ENCODE data around the gene TBC1D16. TPM values are rescaled to one million over a fixed set of nuclear protein-coding genes. Genes with fewer than 3 reads are reported as not detected.

Gene TBC1D16
- total RNA-seq, 2 experiments from 2014 or later: 5.4 TPM

DNA sequence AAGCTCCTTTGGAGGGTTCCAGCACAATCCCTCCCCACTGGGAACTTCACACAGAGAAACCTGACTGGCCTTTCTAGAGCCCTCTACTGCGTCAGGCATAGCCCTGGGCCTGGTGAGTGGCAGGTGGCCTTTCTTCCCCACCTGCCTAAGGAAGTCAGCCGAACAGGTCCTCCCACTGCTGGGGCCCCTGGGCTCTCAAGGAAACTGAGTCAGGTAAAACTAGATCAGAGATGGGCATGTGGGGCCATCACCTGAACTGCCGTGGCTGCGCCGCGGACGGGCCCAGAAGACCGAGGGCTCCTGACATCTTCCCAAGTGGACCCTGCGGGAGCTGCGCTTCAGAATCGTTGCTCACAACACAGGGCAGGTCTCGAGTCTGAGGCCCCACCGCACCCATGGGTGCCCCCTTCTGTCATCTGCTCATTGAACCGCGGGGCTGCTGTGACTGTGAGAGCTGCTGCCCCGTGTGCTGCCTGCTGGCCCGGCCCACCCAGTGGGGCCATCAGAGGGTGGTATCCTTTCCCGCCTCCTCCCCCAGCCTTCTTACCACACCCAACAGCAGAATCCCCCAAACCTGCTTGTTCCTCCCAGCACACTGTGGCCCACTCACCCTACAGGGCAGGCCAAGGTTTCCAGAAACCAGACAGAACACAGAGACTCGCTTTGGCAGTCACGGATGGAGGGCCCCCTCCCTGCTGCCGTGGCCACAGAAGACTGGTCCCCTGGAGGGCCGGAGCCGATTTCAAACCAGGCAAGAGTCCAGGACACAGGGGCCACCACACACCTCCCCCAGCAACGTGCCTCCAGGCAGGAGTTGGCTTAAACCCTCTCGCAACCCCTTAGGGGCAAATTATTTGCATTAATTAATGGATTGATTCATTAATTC is 81.1 kb downstream of the TBC1D16 start:
- H3K4me1 Mint-ChIP-seq (ENCODE audit: low read depth): no peaks in the 10 kb centered on the region
- no peak overlapping the region for H3K4me3 Mint-ChIP-seq
- peaks cover 3% of the 10 kb centered on the region for H3K27me3 Mint-ChIP-seq
- ChIA-PET POLR2A (no interaction called here), CTCF (no interaction called here)
- no peak for DNase-seq
- no peaks in the 10 kb centered on the region for H3K36me3 Mint-ChIP-seq
- no peaks in the 10 kb centered on the region for H3K9me3 Mint-ChIP-seq
- no peak overlapping the region for H3K27ac Mint-ChIP-seq
- intact Hi-C loops (cut with micrococcal nuclease): no loop called here

DNA sequence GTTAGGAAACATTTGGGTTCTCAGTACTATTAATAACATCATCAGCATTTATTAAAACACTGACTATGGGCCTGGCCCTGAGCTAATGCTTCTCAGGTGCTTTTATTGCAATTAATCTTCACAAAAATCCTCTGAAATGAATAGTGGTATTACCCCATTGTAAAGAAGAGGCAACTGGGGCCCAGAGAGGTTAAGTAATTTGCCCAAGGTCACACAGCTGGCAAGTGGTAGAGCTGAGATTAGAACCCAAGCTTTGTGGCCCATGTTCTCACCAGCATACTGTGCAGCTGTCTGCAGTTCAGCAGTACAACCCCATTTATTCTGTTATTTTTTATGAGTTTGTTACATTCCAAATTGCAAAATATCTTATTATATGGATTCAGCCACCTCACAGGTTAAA is 82.3 kb downstream of the TBC1D16 start:
- POLR2A ChIA-PET: no interaction called here
- H3K9me3 Mint-ChIP-seq: no peaks in the 10 kb centered on the region
- intact Hi-C loops (cut with micrococcal nuclease): no loop called here
- H3K27ac Mint-ChIP-seq: no peak overlapping the region
- no peaks in the 10 kb centered on the region for H3K4me1 Mint-ChIP-seq (ENCODE audit: low read depth)
- DNase-seq: no peak
- H3K4me3 Mint-ChIP-seq: no peak overlapping the region
- H3K36me3 Mint-ChIP-seq: no peaks in the 10 kb centered on the region
- H3K27me3 Mint-ChIP-seq: peaks cover 3% of the 10 kb centered on the region
- CTCF ChIA-PET: no interaction called here

DNA sequence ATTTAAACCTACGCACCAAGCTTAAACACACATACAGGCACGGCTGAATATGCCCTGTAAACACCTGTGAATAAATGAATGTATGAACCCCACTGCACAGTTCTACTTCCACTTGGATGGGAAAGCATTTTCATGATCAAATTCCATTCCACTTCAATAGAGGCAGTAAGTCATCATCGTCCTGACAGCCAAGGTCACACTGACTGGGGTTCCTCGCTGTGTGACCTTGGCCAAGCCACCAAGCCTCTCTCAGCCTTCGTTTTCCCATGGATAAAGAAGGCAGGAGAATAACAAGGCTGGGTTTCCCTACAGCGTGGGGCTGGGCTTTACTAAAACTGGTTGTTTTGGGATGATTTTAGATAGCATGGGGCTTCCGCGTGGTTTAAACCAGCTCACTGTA is 82.8 kb downstream of the TBC1D16 start:
- Mint-ChIP-seq H3K27me3 (peaks cover 3% of the 10 kb centered on the region), H3K4me3 (no peak overlapping the region), H3K4me1 (ENCODE audit: low read depth) (no peaks in the 10 kb centered on the region), H3K36me3 (no peaks in the 10 kb centered on the region), H3K9me3 (no peaks in the 10 kb centered on the region), H3K27ac (no peak overlapping the region)
- intact Hi-C loops (cut with micrococcal nuclease): no loop called here
- DNase-seq: no peak
- ChIA-PET CTCF (no interaction called here), POLR2A (no interaction called here)

GRCh38 chr17:79952265-79952877 is 83.3 kb downstream of the TBC1D16 start:
- H3K27ac Mint-ChIP-seq: no peak overlapping the region
- no peaks in the 10 kb centered on the region for H3K36me3 Mint-ChIP-seq
- no peaks in the 10 kb centered on the region for H3K4me1 Mint-ChIP-seq (ENCODE audit: low read depth)
- ChIA-PET CTCF (no interaction called here), POLR2A (no interaction called here)
- H3K4me3 Mint-ChIP-seq: no peak overlapping the region
- H3K27me3 Mint-ChIP-seq: peaks cover 3% of the 10 kb centered on the region
- H3K9me3 Mint-ChIP-seq: no peaks in the 10 kb centered on the region
- no peak for DNase-seq
- intact Hi-C loops (cut with micrococcal nuclease): no loop called here

DNA sequence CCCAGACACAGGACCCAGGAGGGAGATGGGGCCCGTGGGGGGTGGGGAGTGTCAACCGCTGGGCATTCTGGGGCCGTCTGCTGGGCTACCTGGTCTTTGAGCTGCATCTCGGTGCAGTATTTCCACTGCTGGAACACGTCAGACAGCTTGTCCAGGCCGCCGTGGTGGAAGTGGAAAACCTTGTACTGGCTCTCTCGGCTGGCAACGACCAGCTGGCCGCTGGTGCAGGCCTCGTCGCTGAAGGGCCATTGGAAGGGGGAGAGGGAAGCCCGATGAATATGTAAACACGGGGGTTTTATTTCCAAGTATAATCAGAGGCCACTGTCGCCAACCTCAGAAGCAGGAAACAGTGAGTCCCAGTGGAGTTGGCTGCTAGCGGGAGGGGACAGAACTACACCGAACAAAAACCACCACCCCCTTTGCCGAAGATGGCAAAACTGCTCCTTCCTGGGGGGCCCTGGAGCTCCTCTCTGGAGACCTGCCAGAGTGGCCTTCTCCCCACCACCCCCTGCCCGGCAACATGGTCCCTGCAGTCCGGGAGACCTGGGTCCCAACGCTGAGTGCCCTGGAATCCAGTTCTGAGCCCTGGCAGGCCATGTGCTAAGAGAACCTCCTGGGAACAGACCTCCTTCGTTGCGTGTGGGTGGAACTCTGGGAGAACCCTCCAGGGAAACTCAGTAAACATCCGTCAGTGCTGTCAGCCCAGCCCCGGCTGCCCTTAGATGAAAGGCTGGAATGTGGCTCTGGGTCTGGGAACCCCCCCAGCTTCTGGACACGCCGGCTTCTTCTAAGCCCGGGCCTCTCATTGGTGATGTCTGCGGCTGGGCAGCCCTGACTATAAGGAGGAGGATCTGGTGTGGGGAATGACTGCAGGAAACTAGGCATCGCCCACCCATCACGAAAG is 84.1 kb downstream of the TBC1D16 start:
- H3K27ac Mint-ChIP-seq: no peak overlapping the region
- ChIA-PET CTCF (no interaction called here), POLR2A (no interaction called here)
- no peak overlapping the region for H3K4me3 Mint-ChIP-seq
- no peaks in the 10 kb centered on the region for H3K27me3 Mint-ChIP-seq
- DNase-seq: no peak
- no peaks in the 10 kb centered on the region for H3K36me3 Mint-ChIP-seq
- H3K4me1 Mint-ChIP-seq (ENCODE audit: low read depth): no peaks in the 10 kb centered on the region
- intact Hi-C loops (cut with micrococcal nuclease): no loop called here
- no peaks in the 10 kb centered on the region for H3K9me3 Mint-ChIP-seq

DNA sequence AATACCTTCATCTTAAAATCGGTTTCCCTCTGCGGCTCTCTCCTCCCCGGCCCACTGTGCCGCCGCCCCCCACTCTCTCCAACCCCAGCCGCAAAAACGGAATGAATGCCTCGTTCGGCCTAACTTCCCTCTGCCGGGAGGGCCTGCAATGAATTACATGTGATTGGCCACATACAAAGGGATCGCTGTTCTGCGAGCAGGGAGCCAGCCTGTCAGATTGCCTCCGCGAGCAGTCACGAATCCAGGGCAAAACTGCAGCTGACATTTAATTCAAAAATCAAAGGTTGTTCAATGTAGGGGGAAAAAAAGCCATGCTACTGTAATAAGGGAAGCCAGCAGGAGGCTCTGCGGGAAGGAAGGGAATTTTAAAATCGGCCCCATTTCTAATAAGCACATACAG is 84.9 kb downstream of the TBC1D16 start:
- no peaks in the 10 kb centered on the region for H3K36me3 Mint-ChIP-seq
- intact Hi-C loops (cut with micrococcal nuclease): no loop called here
- ChIA-PET CTCF (no interaction called here), POLR2A (no interaction called here)
- H3K27me3 Mint-ChIP-seq: no peaks in the 10 kb centered on the region
- no peak for DNase-seq
- H3K4me3 Mint-ChIP-seq: no peak overlapping the region
- no peaks in the 10 kb centered on the region for H3K9me3 Mint-ChIP-seq
- H3K4me1 Mint-ChIP-seq (ENCODE audit: low read depth): no peaks in the 10 kb centered on the region
- H3K27ac Mint-ChIP-seq: no peak overlapping the region

DNA sequence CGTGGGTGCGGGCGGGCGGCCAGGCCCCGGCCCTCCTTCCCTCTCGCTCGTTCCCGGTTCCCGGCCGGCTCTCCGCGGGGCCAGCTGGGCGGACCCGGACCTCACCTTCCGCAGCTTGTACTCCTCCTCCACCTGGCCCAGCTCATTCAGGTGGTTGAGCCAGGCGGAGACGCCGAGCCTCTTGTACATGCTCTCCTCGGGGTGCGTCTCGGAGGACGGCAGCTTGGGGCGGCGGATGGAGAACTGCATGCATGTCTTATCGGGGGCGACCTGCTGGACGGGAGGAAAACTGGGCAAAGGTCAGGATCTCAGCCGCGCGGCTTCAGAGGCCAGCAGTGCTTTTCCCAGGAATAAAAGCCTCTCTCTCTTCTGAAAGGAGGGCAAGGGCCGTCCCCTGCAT is 85.4 kb downstream of the TBC1D16 start:
- Mint-ChIP-seq H3K27me3 (no peaks in the 10 kb centered on the region), H3K4me3 (no peak overlapping the region), H3K36me3 (no peaks in the 10 kb centered on the region), H3K4me1 (ENCODE audit: low read depth) (no peaks in the 10 kb centered on the region), H3K9me3 (no peaks in the 10 kb centered on the region), H3K27ac (no peak overlapping the region)
- CTCF ChIA-PET: no interaction called here
- intact Hi-C loops (cut with micrococcal nuclease): no loop called here
- DNase-seq: no peak
- POLR2A ChIA-PET: no interaction called here

- Mint-ChIP-seq H3K27me3 (no peaks in the 10 kb centered on the region), H3K4me1 (ENCODE audit: low read depth) (no peaks in the 10 kb centered on the region), H3K36me3 (no peaks in the 10 kb centered on the region), H3K4me3 (no peak overlapping the region), H3K9me3 (no peaks in the 10 kb centered on the region), H3K27ac (no peak overlapping the region)
- CTCF ChIA-PET: no interaction called here
- DNase-seq: no peak
- POLR2A ChIA-PET: no interaction called here
- intact Hi-C loops (cut with micrococcal nuclease): no loop called here
These were observed 85.9 kb downstream of the TBC1D16 start for GRCh38 chr17:79949656-79950209.

DNA sequence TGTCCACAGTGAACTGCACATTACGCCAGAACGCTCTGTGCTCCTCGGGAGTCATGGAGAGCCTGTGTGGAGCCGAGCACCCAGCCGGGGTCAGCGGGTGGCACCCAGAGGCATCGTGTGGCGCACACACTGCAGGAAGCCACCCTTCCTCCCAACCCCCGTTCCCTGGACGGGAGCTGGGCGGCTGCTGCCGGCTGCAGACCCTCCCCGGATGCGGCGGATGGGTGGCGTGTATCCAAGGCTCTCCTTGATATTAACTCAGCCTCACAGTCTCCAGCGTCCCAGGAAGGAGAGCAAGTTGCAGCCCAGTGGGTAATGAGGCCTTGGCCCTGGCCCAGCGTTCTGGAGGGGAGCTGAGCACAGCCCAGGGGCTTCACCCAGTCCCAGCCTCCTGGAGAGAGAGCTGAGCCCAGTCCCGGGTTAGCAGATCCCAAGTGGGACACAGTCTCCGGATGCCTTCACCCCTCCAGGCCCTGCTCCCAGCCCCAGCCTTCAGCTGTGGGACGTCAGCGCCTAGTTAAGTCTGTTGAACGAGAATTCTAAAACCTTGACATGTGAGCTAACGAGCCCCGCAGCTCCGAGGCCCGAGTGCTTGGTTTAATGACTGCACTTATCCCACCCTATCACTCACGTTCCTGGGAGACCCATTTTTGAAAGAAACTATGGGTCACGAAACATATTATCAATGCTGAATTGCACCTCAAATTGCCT is 86.6 kb downstream of the TBC1D16 start:
- POLR2A ChIA-PET: no interaction called here
- intact Hi-C loops (cut with micrococcal nuclease): no loop called here
- CTCF ChIA-PET: no interaction called here
- no peaks in the 10 kb centered on the region for H3K4me1 Mint-ChIP-seq (ENCODE audit: low read depth)
- H3K9me3 Mint-ChIP-seq: no peaks in the 10 kb centered on the region
- H3K27ac Mint-ChIP-seq: no peak overlapping the region
- no peaks in the 10 kb centered on the region for H3K36me3 Mint-ChIP-seq
- DNase-seq: no peak
- no peaks in the 10 kb centered on the region for H3K27me3 Mint-ChIP-seq
- H3K4me3 Mint-ChIP-seq: no peak overlapping the region

GRCh38 chr17:79948406-79948944 is 87.2 kb downstream of the TBC1D16 start:
- ChIA-PET POLR2A (no interaction called here), CTCF (no interaction called here)
- no peak for DNase-seq
- H3K9me3 Mint-ChIP-seq: no peaks in the 10 kb centered on the region
- intact Hi-C loops (cut with micrococcal nuclease): no loop called here
- H3K36me3 Mint-ChIP-seq: no peaks in the 10 kb centered on the region
- no peak overlapping the region for H3K4me3 Mint-ChIP-seq
- no peaks in the 10 kb centered on the region for H3K27me3 Mint-ChIP-seq
- H3K4me1 Mint-ChIP-seq (ENCODE audit: low read depth): no peaks in the 10 kb centered on the region
- no peak overlapping the region for H3K27ac Mint-ChIP-seq

GRCh38 chr17:79947351-79948031 is 88.2 kb downstream of the TBC1D16 start:
- Mint-ChIP-seq H3K27me3 (no peaks in the 10 kb centered on the region), H3K27ac (no peak overlapping the region), H3K36me3 (no peaks in the 10 kb centered on the region), H3K9me3 (no peaks in the 10 kb centered on the region), H3K4me3 (no peak overlapping the region), H3K4me1 (ENCODE audit: low read depth) (peaks cover 7% of the 10 kb centered on the region)
- DNase-seq: no peak
- intact Hi-C loops (cut with micrococcal nuclease): no loop called here
- CTCF ChIA-PET: no interaction called here
- POLR2A ChIA-PET: no interaction called here
